Heart left ventricle (tissue), 13 donors: ENCODE measurements around the gene RIPOR1.

Experiments used
- POLR2A ChIP-seq, 2 donors: fragments of 450-650 bp; IDR thresholded peaks; one replicate each; pipeline ENCODE4 v1.6.1; 2017; ENCODE audit warnings: antibody characterized with exemption in 2 of 2, mild to moderate bottlenecking in 2 of 2, moderate library complexity in 2 of 2
- TF ChIP-seq, protein P1 (sequence below), 12 donors: fragments of 200-600 bp; sonication (generic) in 4 of 12; IDR thresholded peaks; one replicate each; pipeline versions ENCODE4 v1.5.0 to v1.8.0; 2018 to 2022; ENCODE audit warnings: antibody characterized with exemption in 12 of 12, mild to moderate bottlenecking in 5 of 12
- donor health status: ischemic (EF 13 %, LVEDD 7.1; RV severe dilation, severe dysfunction).
- donor health status: DM: no; HTN: yes; CAD: no.
- donor health status: DM: no; HTN: no; CAD: no.
- donor health status: ischemic (EF 25% LVEDD 6.9; RV normal size, moderate dysfunction).
- donor health status: ischemic (EF 25% LVEDD 5.7; RV mildly dilated, moderate dysfunction).
- donor health status: ischemic (EF 35%, LVEDD 5.7; RV mildly dilated, moderate dysfunction).
- donor health status: nonischemic (EF 11% LVEDD 7.7; RV severe dilation, severe dysfunction).
- donor health status: DM: yes; HTN: yes; CAD: no.
- donor health status: PGD.
- donor health status: ischemic (EF 29% LVEDD 5.4; RV normal size, mild dysfunction).
- donor health status: nonischemic (EF 23%, LVEDD 6.1; RV moderate dilation, normal function).

DNA sequence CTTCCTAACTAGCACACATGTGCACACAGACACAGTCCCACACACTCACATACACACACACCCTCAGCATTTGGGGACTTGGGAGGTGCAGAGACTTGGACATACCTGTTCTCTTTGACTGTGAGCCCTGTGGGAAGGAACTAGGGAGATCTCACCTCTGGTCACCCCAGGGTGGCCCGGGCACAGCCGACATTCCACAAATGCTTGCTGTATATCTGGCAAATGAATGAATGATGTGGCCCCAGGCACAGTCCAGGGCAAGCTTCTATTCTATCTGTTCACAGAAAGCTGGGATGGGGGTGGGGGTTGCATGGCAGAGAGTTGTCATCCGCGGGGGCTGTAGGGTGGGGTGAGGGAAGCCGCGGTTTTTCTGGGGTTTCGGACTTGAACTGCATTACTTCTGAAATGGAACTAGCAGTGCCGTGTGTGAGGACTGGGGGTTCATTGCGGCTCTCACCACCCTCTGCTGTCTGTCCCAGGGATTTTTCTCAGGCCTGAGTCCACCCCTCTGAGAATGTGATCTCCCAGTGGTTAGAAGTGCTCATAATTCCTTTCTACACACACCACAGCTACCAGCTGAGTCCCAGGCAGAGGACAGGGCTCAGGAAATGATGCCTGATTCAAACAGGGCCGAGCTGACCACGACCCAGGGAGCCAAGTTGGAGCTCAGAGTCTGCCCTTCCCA is 3.3 kb upstream of the RIPOR1 start:
- TF ChIP-seq, protein P1, sequence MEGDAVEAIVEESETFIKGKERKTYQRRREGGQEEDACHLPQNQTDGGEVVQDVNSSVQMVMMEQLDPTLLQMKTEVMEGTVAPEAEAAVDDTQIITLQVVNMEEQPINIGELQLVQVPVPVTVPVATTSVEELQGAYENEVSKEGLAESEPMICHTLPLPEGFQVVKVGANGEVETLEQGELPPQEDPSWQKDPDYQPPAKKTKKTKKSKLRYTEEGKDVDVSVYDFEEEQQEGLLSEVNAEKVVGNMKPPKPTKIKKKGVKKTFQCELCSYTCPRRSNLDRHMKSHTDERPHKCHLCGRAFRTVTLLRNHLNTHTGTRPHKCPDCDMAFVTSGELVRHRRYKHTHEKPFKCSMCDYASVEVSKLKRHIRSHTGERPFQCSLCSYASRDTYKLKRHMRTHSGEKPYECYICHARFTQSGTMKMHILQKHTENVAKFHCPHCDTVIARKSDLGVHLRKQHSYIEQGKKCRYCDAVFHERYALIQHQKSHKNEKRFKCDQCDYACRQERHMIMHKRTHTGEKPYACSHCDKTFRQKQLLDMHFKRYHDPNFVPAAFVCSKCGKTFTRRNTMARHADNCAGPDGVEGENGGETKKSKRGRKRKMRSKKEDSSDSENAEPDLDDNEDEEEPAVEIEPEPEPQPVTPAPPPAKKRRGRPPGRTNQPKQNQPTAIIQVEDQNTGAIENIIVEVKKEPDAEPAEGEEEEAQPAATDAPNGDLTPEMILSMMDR (IDR thresholded peaks at IDR 0.05): no peak
- no peak for TF ChIP-seq POLR2A (IDR thresholded peaks at IDR 0.05)
